Measurements from ENCODE around the gene RTN4RL1.

RTN4RL1 gene

GRCh38 chr17:1966274-1967086, 58.7 kb downstream of the RTN4RL1 start:
- H3K27ac ChIP-seq = peak overlapping the region in 1 of 21 experiments; percentile 37

DNA sequence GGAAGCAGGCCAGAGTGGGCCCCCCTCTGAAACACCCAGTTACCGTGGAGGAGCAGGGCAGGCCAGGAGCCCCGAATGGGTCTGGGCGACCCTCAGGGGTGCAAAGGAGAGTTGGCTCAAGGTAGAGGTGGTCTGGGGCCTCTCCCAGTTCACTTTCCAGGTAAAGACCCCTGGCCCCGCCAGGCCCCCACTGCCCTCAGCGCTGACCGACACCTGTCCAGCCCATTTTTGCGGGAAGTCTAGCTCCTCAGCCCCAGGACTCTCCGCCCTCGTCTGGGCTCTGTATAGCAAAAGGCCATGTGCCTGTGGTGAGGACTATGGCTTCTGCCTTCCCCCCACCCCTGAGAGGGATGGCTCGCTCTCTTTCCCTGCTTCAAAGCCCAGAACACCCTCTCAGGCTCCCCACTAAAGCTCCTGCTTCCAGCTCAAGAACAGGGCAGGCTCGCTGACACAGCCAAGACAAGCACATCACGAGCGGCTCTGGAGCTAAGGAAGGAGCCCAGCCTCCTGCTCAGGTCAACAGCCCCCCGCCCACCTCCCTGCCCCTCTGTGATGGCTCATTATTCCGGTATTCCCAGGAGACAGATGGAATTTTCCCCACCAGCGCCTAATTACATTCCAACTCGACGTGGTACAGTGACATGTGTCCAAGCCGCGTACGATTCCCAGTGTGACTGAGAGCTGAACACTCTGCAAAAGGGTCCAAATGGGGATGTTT, 59.4 kb downstream of the RTN4RL1 start:
- no peak overlapping the region for H3K27ac ChIP-seq
- no peak overlapping the region for H3K4me3 ChIP-seq

More at GRCh38 chr17:1966274-1967086, 58.7 kb downstream of the RTN4RL1 start:
- H3K4me3 ChIP-seq = no peak overlapping the region

GRCh38 chr17:1963250-1963649, 61.9 kb downstream of the RTN4RL1 start:
- Histone ChIP-seq H3K27ac (no peak overlapping the region), H3K4me3 (no peak overlapping the region)

DNA sequence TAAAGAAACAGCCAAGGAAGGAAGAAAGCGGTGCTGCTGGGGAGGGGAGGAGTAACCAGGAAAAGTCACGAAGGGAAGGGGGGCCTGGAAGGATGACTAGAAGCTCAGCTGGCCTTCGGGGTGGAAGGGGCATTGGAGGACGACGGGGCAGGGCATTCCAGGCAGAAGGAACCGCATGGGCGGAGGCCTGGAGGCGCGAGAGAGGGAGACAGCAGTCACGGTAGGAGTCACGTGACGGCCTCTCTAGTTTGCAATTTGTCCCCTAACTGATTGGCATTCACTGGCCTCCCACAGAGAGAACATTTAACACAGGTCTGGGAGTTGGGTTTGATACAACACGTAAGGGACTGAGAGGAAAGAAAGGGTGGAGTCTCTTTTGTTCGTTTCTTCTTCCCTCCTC, 63.9 kb downstream of the RTN4RL1 start:
- Histone ChIP-seq H3K4me3 (no peak overlapping the region), H3K27ac (no peak overlapping the region)

DNA sequence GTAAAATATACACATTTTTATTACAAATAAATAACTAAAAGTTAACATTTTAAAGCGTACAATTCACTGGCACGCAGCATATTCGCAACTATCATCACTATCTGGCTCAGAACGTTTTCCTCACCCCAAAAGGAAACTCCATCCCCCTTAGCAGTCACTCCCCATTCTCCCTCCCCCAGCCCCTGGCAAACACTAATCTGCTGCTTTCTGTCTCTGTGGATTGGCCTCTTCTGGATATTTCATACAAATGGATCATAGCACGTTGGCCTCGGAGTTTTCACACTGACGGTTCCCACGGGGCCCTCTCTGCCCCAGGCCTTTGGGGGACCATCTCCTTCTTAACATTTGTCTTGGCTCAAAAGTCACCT, 64.6 kb downstream of the RTN4RL1 start:
- no peak overlapping the region for H3K4me3 ChIP-seq
- no peak overlapping the region for H3K27ac ChIP-seq

DNA sequence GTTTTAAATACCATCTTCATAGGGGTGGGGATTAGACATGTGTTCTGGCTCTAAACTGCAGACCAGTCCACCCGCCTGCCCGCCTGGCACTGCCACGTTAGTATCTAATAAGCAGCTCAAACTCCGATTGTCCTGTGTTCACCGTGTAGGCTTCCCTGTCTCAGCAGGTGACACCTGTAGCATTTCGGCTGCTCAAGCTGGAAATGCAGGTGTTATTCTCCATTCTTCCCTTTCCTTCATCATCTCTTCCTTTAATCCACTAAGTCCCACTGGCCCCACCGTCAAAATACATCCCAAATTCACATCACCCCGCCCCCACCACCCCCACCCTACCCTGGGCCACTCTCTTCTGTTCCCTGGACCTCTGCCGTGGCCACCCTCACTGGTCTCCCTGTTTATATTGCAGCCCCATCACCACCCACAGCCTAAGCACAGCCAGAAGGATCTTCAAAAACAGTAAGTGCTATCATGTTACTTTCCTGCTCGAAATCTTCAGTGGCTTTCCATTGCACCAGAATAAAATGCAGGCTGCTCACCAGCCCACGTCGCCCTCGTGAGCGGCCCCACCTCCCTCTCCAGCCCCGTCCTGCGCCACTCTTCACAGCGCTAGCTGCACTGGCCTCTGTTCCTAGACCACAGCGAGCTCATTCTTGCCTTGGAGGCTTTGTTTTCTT, 65.1 kb downstream of the RTN4RL1 start:
- H3K4me3 ChIP-seq = no peak overlapping the region

GRCh38 chr17:1958134-1958881, 66.8 kb downstream of the RTN4RL1 start:
- Histone ChIP-seq H3K27ac (no peak overlapping the region), H3K4me3 (no peak overlapping the region)

More for the DNA sequence above, 65.1 kb downstream of the RTN4RL1 start:
- no peak overlapping the region for H3K27ac ChIP-seq

DNA sequence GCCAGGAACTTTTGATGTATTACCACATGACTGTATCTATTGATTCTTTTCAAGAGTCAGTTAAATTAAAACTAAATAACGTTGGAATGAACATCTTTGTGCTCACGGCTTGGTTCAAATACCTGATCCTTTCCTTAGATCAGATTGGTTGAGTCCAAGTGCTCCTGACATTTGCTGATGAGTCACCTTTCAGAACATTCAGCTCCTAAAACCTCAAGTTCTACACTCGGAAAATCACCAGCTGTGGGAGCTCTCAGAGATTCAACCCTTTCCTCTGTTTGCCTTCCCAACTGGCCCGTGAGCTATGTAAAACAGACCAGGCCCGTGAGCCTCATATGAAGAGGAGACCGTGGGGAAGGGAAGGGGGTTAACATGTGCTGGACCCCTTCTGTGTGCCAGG, 68.1 kb downstream of the RTN4RL1 start:
- no peak overlapping the region for H3K4me3 ChIP-seq
- no peak overlapping the region for H3K27ac ChIP-seq

DNA sequence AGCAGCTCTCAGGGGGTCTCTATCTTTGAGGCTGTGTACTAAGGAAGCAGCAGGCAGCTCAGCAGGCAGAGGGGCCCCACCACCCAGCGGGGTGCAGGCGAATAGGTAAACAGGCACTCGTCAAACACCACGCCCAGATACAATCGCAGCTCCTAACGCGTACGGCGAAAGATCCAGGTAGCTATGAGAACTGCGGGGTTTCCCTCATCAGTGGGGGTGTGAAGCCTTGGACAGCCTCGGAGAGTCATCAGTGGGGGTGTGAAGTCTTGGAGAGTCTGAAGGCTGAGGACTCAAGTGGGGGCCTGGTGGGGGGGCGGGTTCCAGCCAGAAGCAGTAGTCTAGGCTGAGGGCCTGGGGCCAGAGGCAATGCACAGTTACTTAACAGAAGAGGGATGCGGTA, 69.0 kb downstream of the RTN4RL1 start:
- no peak overlapping the region for H3K27ac ChIP-seq

DNA sequence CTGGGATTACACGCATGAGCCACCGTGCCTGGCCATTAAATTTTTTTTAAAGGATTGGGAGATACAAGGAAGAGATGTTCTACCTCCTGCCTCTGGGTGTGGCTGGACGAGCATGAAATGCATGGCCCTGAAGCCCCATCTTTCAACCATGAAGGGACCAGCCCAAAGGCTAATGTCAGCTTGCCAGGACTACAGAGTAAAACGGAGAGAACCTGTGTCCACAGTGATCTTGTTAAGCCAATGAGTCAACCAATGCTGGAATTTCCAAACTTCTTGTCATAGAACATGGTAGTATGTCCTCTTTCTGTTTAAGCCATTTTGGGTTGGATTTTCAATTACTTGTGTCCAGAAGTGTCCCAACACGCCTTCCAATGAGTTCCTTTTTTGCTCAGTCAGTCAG, 71.3 kb downstream of the RTN4RL1 start:
- Histone ChIP-seq H3K4me3 (no peak overlapping the region), H3K27ac (no peak overlapping the region)

More for the DNA sequence above, 69.0 kb downstream of the RTN4RL1 start:
- H3K4me3 ChIP-seq = no peak overlapping the region

GRCh38 chr17:1951920-1952319, 73.2 kb downstream of the RTN4RL1 start:
- Histone ChIP-seq H3K27ac (no peak overlapping the region), H3K4me3 (no peak overlapping the region)

- H3K4me3 ChIP-seq = no peak overlapping the region
- H3K27ac ChIP-seq = no peak overlapping the region
Measured at GRCh38 chr17:1949754-1950153, 75.4 kb downstream of the RTN4RL1 start.

DNA sequence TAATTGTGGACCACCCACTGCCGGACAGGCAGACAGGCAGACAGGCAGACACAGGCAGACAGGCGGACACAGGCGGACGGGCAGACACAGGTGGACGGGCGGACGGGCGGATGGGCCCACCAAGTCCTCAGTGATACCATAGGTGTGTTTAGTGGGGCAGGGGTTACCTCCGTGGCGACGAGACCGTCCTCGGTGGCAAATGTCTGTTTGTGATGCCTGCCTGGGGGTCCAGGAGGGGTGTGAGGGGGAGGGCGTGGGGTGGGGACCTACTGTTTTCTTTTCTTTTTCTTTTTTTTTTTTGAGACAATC, 76.7 kb downstream of the RTN4RL1 start:
- no peak overlapping the region for H3K27ac ChIP-seq
- H3K4me3 ChIP-seq = no peak overlapping the region

DNA sequence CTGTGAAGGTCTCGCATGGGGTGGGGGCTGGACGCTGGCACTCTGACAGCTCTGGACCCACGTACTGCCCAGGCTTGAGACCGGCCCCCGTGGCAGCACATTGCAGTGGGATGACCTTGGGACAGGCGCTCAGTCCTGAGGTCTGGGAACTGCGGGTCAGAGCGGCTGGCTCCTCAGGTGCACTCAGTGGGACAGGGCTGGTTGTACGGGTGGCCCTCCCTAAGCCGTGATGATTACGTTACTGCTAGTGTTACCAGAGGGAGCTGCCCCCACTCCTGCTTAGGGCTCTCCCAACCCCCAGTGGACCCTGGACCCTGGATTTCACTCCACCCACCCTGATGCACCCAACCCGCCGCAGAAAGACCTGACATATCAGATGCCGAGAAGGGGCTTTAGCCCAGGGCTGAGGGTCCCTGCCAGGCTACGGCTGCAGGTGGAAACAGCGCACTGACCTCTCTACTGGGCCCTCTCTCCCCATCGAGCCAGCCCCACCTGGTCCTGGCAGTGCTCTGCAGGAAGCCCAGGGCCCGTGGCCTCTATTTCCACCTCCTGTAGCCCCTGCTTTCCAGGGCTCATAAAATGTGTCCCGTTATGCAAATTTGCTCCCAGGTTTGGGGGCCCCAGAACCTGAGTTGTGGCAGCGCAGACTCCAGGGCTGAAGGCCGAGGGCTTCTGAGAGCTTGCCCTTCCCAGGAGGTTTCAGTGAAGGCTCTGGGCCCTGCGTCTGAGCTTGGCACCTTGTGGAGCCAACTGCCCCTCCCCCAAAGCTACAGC, 77.2 kb downstream of the RTN4RL1 start:
- Histone ChIP-seq H3K27ac (no peak overlapping the region), H3K4me3 (no peak overlapping the region)

DNA sequence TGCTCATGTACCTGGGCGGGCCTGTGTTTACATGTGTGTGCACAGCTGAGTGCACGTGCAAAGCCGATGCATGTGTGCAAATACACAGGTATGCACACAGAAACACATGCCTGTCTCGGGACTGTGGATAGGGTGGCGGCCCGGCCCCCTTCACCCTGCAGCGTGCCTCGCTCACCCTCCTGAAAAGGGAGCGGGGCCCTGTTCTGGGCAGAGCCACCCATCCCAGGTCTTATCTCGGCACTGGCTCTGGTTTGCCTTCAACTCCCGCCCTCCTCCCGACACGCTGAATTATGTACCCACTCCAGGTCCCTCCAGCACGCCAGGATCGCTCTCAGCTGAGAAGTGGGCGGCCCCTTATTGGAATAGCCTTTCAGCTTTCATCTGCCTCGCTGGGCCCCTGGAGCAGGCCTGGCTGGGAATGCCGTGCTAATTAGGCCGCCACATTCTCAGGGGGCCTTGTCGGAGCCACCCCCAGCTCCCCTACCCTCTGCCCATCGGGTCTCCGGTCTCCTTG, 77.8 kb downstream of the RTN4RL1 start:
- no peak overlapping the region for H3K4me3 ChIP-seq

GRCh38 chr17:1946021-1946932, 78.9 kb downstream of the RTN4RL1 start:
- no peak overlapping the region for H3K4me3 ChIP-seq
- H3K27ac ChIP-seq = no peak overlapping the region

More for the DNA sequence above, 77.8 kb downstream of the RTN4RL1 start:
- H3K27ac ChIP-seq = no peak overlapping the region

DNA sequence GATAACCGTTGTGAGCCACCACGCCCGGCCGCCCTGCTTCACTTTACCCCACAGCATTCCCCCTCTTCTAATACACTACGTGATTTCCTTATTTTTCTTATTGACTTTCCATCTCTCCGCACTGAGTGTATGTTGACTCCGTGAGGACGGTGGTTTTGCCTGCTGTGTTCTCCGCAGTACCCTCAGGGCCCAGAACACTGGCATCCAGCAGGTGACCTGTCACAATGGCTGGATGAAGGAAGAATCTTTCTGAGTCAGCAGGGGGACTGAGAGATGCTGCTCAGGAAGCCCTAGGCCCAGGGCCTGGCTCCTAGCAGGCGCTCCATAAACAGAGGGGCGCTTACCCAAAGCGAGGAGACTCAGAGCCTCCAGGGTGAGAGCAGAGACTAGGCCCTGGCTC, 79.5 kb downstream of the RTN4RL1 start:
- H3K4me3 ChIP-seq = no peak overlapping the region
- no peak overlapping the region for H3K27ac ChIP-seq

GRCh38 chr17:1943436-1943831, 81.7 kb downstream of the RTN4RL1 start:
- no peak overlapping the region for H3K4me3 ChIP-seq
- no peak overlapping the region for H3K27ac ChIP-seq
